Measurements from ENCODE around the gene PLA2G4D.

GRCh38 chr15:42123546-42123945 is 29.2 kb upstream of the PLA2G4D start:
- TF ChIP-seq REST (IDR thresholded peaks at IDR 0.05; ENCODE audit: low read depth, low read length) (no peak), CHD1 (IDR thresholded peaks at IDR 0.05; ENCODE audit: low read depth, low read length) (no peak), MXI1 (IDR thresholded peaks at IDR 0.05; ENCODE audit: low read depth, low read length) (no peak), USF1 (IDR thresholded peaks at IDR 0.05; ENCODE audit: borderline replicate concordance, extremely low read length, insufficient read depth, low read depth, low read length) (no peak), CTCF (IDR thresholded peaks at IDR 0.05 in 2 of 3, conservative IDR thresholded peaks at IDR 0.05 in 1 of 3; ENCODE audit: control insufficient read depth in 2 of 3, extremely low read depth in 1 of 3, insufficient read depth in 1 of 3, low read depth in 3 of 3, low read length in 3 of 3) (no peak), ATF3 (IDR thresholded peaks at IDR 0.05; ENCODE audit: borderline replicate concordance, extremely low read depth, low read depth, low read length) (no peak), YY1 (IDR thresholded peaks at IDR 0.05; ENCODE audit: low read depth, low read length) (no peak), POLR2A (IDR thresholded peaks at IDR 0.05; ENCODE audit: low read depth, low read length) (no peak), EGR1 (IDR thresholded peaks at IDR 0.05; ENCODE audit: borderline replicate concordance in 1 of 2, low read depth in 2 of 2, low read length in 2 of 2) (no peak), EP300 (IDR thresholded peaks at IDR 0.05; ENCODE audit: borderline replicate concordance in 1 of 2, control insufficient read depth in 1 of 2, low read depth in 2 of 2, low read length in 2 of 2) (no peak), NR2C2 (IDR thresholded peaks at IDR 0.05; ENCODE audit: borderline replicate concordance, control insufficient read depth, insufficient read length, low read depth) (no peak), BHLHE40 (IDR thresholded peaks at IDR 0.05; ENCODE audit: borderline replicate concordance in 1 of 2, low read depth in 2 of 2, low read length in 1 of 2) (no peak), HDAC2 (IDR thresholded peaks at IDR 0.05) (no peak)

Data from GM12878 (cell line).